Endothelial cell of umbilical vein (primary cell): ENCODE data around the gene AASDH.

ENCODE experiments used
- CTCF ChIP-seq, 2 donors: IDR thresholded peaks; 1 replicate in 1 of 2; 2 replicates in 1 of 2; pipeline ENCODE4 v1.5.1; 2011; ENCODE audit warnings: low read length in 2 of 2, mild to moderate bottlenecking in 2 of 2, moderate library complexity in 2 of 2, control low read depth in 1 of 2, inconsistent platforms in 1 of 2, low read depth in 1 of 2; ENCODE audit not compliant: insufficient read depth in 1 of 2; ENCODE audit errors: extremely low read depth in 1 of 2
- EZH2 ChIP-seq: IDR thresholded peaks from 2 replicates; pipeline ENCODE4 v1.6.1; 2012; ENCODE audit warnings: borderline replicate concordance, low read depth, mild to moderate bottlenecking, moderate library complexity, low read length, inconsistent platforms; ENCODE audit not compliant: severe bottlenecking
- FOS ChIP-seq: IDR thresholded peaks from 2 replicates; pipeline ENCODE4 v1.6.1; 2011; ENCODE audit warnings: mild to moderate bottlenecking, low read length, moderate library complexity, borderline replicate concordance; ENCODE audit not compliant: insufficient read depth
- GATA2 ChIP-seq: IDR thresholded peaks from 2 replicates; pipeline ENCODE4 v1.7.0; 2011; ENCODE audit warnings: low read depth, mild to moderate bottlenecking, moderate library complexity, mixed read lengths, low read length; ENCODE audit not compliant: insufficient read length, insufficient read depth
- JUN ChIP-seq: IDR thresholded peaks from 2 replicates; pipeline ENCODE4 v1.6.1; 2011; ENCODE audit warnings: borderline replicate concordance, low read depth; ENCODE audit not compliant: insufficient read length, insufficient read depth
- MAX ChIP-seq: IDR thresholded peaks from 2 replicates; pipeline ENCODE4 v1.6.1; 2011; ENCODE audit not compliant: insufficient read depth, insufficient read length
- POLR2A ChIP-seq: IDR thresholded peaks from 2 replicates; pipeline ENCODE4 v1.6.1; 2012; ENCODE audit warnings: low read depth, mild to moderate bottlenecking, control low read depth, low read length
- POLR2AphosphoS5 ChIP-seq: IDR thresholded peaks from 2 replicates; pipeline ENCODE4 v1.6.1; 2012; ENCODE audit warnings: low read depth, mild to moderate bottlenecking, control low read depth, low read length, moderate library complexity; ENCODE audit not compliant: insufficient read depth

DNA sequence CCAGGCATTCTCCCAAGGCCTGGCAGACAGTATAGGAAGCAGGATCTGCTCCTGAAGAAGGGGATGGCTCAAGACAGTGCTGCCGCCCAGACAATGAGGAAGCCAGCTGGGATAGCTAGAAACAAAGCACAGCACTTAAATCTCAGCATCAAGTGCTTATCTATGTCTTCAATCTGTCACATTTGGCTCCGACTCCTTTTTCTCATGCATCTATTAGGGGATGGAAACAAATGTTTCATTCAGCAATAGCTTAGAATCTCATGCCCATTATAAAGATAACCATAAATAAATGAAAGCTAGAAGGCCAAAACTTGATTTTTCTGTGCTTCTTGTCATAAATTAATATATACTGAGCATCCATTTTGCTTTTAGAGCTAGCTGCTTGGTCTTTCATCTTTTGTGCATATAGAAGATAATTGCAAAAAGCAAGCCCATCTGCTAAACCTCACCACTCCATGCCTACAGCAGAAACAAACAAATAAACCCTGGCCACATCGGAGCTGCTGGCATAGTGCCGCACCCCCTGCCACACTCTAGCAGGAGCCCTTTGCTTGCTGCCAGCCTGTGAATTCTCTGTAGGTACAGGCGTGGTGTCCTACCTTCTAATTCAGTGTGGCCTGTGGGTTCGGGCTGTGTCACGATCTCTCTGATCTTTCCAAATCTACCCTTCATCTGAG is 75.9 kb downstream of the AASDH start:
- TF ChIP-seq CTCF (IDR thresholded peaks at IDR 0.05; ENCODE audit: extremely low read depth in 1 of 2, insufficient read depth in 1 of 2, low read depth in 1 of 2, low read length in 2 of 2) (no peak), POLR2AphosphoS5 (no peak), POLR2A (no peak), MAX (no peak), EZH2 (no peak), JUN (no peak), FOS (no peak), GATA2 (no peak)
